ENCODE results near the gene ARHGAP32. TPM values are rescaled to one million over a fixed set of nuclear protein-coding genes. Genes with fewer than 3 reads are reported as not detected.
A peak's percentile ranks its signal among the peaks of the same experiment; 100 is the strongest.
"Not testable (repeated sequence)": the region's sequence is repeated elsewhere in the genome, so short reads cannot be mapped to it uniquely, and the experiment has no call there.

The ARHGAP32 gene
- total RNA-seq, 1 donor from 2014 or later = 79.3 TPM

- DNase-seq (ENCODE audit: low spot score) = no peak
These were observed 10.5 kb upstream of the ARHGAP32 start for GRCh38 chr11:129202646-129203045.

DNA sequence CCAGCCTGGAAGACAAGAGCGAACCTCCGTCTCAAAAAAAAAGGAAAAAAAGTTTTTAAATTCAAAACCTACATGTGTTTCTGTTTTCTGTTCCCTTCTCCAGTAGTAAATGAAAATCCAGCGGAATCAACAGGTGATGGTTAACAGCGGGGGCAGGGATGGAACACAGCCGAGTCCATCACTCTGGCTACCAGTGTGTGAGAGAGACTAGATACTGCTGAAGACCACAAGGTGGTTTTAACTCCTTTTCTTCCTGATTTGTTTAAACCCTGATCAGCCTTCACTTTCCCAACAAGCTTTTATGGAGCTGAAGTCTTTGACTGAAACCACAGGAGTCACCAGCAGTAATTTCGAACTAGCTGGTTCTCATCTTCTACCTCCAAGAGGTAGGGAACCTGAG, 3.6 kb upstream of the ARHGAP32 start:
- no peak for DNase-seq (ENCODE audit: low spot score)

GRCh38 chr11:129191649-129192048, 476 bp downstream of the ARHGAP32 start:
- DNase-seq (ENCODE audit: low spot score) = no peak

DNA sequence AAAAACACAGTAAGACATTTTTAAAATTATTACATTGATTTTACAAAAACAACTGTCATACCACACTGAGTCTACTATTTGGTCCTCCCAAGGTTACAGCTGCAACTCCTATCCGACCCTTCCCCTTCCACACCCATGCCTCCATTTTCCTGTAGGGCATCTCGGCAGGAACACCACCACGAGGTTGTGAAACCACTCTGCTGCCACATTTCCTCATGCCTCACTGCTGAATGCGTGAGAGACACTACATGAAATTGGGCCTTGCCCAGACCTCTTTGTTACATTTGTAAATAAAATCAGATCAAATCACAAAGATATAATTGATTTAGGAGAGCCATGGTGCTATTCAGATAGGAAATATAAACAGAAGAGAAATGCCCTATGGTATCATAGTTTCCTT, 2.0 kb downstream of the ARHGAP32 start:
- DNase-seq (ENCODE audit: low spot score) = peak; percentile 45

DNA sequence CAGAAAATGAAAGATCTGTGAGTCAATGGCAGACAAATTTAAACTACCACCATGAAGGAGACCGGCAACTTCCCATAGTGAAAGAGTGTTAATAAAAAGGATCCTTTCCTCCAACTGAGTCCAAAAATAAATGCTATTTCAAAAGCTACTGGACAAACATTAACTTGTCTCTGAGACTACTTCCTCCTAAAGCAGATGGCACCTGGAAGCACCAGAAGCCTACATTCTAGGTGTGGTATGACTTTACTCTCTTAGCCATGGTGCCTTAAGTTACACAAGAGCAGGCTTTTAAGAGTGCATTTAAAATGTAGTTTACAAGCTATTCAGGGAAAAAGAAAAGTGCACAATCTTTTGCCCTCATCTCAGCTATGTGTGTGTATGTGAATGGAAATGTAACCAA, 2.5 kb downstream of the ARHGAP32 start:
- no peak for DNase-seq (ENCODE audit: low spot score)

- not testable (repeated sequence) for DNase-seq (ENCODE audit: low spot score)
These were observed 7.0 kb downstream of the ARHGAP32 start for GRCh38 chr11:129185082-129185481.

DNA sequence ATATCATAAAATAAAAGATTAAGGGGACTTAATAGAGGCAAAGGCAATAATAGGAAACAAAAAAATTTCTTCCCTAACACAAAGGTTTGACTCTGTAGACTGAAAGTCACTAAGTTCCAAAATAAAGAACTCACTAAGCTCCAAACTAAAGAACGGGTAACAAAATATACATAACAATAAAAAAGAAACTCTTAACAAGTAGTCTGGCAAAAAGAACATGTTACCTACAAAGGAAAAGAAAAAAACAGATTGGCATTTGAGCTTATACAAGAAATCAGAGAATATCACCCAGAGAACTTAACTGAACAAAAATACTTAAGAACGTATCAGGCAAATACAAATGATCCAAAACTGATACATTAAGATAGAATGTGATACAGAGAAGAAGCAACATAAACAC, 7.5 kb downstream of the ARHGAP32 start:
- DNase-seq (ENCODE audit: low spot score) = no peak

- no peak for DNase-seq (ENCODE audit: low spot score)
These were observed 24.8 kb downstream of the ARHGAP32 start for GRCh38 chr11:129167315-129167714.

GRCh38 chr11:129163714-129164164, 28.4 kb downstream of the ARHGAP32 start:
- DNase-seq (ENCODE audit: low spot score) = no peak

- not testable (repeated sequence) for DNase-seq (ENCODE audit: low spot score)
These were observed 35.0 kb downstream of the ARHGAP32 start for GRCh38 chr11:129157080-129157479.

GRCh38 chr11:129155745-129156144, 36.4 kb downstream of the ARHGAP32 start:
- DNase-seq (ENCODE audit: low spot score) = no peak

DNA sequence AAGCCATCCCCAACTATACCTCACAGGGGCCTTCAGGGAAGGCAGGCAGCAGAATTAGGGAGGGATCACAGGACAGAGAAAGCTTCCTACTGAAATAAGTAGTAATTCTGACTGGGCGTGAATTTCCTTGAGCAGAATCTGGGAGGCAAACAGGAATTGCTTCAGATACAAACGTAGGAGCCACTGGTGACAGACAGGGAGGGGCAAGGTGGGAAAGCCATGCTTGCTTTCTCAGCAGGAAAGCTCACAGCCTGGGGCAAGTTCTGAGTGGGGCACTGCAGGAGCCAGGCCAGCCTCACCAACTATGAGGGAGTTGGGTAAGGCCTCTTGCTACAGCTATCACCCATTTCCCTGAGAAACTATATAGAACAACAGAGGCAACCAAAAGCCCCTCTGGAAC, 43.6 kb downstream of the ARHGAP32 start:
- no peak for DNase-seq (ENCODE audit: low spot score)

DNA sequence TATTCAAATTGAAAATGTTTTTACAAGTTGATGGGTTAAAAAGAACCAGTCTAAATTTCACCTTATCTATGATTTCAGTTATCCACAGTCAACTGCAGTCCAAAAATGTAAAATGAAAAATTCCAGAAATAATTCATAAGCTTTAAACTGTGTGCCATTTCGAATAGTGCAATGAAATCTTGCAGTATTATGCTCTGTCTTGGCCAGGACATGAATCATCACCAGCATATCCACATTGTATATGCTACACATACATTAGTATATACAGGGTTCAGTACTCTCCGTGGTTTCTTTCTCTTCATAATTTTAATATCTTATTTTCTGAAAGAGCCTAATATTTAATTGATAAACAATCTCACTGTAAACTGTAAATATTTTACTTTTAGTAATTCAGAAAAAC, 45.9 kb downstream of the ARHGAP32 start:
- no peak for DNase-seq (ENCODE audit: low spot score)

DNA sequence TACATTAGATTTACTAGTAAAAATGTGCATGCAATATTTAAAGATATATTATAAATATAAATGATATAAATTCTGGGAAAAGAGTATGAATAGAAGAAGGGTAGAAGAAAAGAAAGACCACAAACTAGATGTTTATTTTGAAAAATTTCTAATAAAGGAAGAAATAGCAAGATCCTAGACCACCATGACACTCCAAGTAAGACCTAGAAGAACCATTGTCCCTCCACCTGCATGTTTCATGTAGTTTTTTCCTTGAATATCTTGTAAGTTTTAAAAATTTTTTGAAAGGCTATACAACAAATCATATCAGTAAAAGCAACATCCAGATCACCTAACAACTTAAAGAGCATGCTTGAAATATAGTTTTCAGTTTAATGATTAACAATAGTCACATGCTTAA, 46.8 kb downstream of the ARHGAP32 start:
- DNase-seq (ENCODE audit: low spot score) = no peak

DNA sequence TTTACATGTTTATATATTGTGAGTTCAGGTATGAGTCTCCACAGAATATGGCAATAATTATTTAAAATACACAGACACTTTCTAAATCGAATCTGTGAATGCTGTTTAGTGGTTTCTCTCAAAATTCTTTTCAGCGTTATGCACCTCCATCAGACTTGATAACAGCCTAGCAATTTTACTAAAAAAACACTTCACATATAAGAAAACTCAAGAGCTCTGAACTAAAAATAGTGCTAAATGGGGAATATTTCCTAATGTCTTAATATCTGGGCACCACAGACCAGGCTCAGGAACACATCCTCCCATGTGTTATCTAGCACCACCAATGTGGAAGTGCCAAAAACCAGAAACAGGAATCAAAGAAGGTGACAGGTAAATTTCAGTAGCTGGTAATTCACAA, 47.9 kb downstream of the ARHGAP32 start:
- no peak for DNase-seq (ENCODE audit: low spot score)

DNA sequence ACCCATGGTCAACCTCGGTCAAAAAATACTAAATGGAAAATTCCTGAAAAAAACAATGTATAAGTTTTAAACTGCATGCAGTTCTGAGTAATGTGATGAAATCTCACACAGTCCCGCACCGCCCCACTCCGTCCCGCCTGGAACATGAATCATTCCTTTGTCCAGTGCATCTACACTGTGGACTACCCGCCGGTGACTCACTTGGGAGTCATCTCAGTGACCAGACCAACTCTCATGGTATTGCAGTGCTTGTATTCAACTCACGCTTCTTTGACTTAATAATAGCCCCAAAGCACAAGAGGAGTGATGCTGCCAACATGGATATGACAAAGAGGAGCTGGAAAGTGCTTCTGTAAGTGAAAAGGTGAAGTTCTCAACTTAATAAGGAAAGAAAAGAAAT, 48.8 kb downstream of the ARHGAP32 start:
- peak; percentile 75 for DNase-seq (ENCODE audit: low spot score)

- DNase-seq (ENCODE audit: low spot score) = no peak
These were observed 50.2 kb downstream of the ARHGAP32 start for GRCh38 chr11:129141748-129142523.

GRCh38 chr11:129131316-129131715, 60.8 kb downstream of the ARHGAP32 start:
- no peak for DNase-seq (ENCODE audit: low spot score)

DNA sequence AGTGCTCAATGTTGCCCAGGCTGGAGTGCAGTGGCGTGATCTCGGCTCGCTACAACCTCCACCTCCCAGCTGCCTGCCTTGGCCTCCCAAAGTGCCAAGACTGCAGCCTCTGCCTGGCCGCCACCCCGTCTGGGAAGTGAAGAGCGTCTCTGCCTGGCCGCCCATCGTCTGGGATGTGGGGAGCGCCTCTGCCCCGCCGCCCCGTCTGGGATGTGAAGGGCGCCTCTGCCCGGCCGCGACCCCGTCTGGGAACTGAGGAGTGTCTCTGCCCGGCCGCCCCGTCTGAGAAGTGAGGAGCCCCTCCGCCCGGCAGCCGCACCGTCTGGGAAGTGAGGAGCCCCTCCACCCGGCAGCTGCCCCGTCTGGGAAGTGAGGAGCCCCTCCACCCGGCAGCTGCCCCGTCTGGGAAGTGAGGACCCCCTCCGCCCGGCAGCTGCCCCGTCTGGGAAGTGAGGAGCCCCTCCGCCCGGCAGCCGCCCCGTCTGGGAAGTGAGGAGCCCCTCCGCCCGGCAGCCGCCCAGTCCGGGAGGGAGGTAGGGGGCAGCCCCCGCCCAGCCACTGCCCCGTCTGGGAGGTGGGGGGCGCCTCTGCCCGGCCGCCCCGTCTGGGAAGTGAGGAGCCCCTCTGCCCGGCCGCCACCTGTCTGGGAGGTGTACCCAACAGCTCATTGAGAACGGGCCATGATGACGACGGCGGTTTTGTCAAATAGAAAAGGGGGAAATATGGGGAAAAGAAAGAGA, 63.1 kb downstream of the ARHGAP32 start:
- DNase-seq (ENCODE audit: low spot score) = not testable (repeated sequence)

GRCh38 chr11:129119036-129119435, 73.1 kb downstream of the ARHGAP32 start:
- DNase-seq (ENCODE audit: low spot score) = no peak

DNA sequence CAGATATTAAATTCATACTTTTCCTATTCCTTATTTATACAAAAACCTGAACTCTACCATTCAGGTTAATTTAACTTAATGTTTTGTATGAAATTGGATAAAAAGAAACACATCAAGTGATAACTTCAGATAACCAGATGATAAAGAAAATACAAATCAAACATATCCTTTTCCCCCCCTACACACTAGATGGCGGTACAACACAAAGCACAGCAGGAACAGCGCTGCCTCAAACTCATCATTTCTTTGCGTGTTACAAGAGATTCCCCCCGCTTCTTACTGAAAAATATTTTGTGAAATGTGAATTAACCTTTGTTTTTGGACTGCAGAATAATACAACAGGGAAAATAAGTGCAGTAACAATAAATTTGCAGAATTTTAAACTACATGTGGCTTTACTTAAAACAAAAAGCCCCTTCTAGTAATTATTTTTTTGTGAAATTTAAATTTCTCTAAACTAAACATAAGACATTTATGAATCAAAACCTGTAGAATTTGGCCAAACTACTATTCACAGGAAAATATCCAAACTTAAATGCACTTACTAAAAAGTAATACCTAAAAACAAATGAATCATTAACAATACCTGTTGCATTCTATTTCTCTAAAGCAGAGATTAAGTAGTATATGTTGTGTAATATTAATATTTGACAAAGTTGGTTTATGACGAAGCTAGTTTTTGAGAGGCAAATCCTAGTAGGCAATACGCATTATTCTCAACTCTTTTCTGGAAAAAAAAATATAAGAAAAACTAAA, 74.4 kb downstream of the ARHGAP32 start:
- peak; percentile 48 for DNase-seq (ENCODE audit: low spot score)
